ENCODE measurements around the gene KLK7.

KLK7 gene

DNA sequence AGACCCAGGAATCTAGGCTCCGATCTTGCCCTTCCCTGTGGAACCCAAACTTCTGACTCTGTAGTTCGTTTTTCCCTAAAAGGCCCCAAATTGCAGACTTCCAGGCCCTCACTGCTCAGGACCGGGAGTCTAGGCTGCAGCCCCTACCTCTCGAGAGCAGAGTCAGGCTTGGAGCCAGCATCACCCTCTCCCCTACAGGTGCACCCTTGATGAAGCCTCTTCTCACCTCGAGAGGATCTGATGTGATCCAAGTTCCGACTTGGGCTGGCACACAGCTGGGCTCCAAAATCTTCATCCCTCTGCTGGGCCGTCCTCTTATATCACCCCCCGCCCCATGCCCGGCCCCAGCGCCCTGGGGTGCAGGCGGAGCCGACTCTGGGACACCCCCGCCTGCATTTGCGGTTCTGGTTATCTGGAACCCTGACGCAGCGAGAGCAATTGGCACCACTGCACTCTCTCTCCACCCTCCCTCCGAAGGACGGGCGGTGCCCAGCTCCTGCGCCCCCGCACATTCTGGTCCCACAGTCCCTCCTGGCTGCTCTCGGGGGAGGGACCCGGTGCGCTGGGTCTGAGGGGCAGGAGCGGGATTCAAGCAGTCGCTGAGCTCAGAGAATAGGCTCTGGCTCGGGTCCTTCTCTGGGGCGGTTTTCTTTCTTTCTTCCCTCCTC is at the start of gene KLK7:
KLK7 (minus strand) TSS at position 293 of the 668 bp plus-strand sequence. CDS start 1,518 bp downstream, outside the sequence.
- no peak for DNase-seq (ENCODE audit: low spot score)

DNA sequence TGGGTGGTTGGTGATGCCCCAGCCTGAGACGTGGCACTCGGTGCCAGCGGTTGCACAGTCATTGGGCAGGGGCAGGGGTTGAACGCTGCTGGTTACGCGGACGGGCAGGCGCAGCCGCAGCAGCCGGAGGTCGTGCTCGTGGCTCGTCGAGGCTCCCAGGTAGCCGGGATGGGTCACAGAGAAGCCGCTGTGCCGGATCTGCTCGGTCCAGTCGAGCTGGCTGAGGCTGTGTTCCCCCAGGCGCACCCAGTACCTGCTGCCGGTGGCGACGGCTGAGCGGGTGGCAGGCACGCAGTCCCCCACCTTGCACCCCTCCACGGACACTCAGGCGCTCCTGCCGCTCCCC is 48.1 kb upstream of the KLK7 start:
- no peak for DNase-seq (ENCODE audit: low spot score)

DNA sequence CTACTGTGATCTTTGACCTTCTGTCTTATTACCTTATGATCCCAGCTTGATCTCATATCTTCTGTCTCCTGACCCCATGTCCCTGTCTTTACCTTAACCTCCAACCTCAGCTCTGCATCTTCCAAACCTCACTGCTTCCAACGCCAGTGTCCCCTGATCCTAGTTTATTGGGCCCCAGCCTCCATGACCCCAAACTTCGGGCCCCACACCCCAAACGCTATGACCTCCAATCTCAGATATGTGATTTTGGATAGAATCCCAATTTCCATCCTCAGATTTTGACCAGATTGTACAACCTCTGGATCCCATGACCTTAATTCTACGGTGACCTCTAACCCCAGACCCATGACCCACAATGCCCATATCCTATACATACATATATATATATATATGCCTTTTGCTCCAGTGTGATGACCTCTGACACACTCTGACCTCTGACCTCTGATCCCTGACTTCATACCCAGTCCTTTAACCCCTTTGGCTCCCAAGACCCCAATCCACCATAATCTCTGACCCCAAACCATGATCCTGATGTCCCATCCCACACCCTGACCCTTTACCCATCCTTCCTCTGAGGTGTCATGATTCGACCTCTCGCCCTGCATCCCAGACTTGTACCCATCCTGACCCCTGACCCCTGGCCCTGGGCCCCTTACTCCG is 47.6 kb upstream of the KLK7 start:
- DNase-seq (ENCODE audit: low spot score), result no peak

DNA sequence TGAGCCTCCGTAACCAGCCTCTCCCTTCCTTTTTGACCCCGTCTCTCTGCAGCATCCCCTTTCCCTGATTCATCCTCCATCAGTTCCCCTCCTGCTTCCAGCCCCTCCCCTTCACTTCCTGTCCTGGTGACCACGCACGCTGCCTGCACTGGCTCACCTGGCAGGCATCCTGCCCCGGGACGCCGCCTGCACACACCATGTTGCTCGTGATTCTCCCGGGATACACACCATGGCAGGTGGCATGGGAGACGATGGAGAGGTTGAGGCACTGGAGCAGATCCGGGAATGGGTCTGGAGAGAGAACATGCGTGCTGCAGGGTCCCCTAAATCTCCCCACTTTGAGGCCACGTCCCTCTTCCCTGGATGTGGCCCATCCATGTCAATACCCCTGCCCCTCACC is 46.9 kb upstream of the KLK7 start:
- DNase-seq (ENCODE audit: low spot score), result no peak

DNA sequence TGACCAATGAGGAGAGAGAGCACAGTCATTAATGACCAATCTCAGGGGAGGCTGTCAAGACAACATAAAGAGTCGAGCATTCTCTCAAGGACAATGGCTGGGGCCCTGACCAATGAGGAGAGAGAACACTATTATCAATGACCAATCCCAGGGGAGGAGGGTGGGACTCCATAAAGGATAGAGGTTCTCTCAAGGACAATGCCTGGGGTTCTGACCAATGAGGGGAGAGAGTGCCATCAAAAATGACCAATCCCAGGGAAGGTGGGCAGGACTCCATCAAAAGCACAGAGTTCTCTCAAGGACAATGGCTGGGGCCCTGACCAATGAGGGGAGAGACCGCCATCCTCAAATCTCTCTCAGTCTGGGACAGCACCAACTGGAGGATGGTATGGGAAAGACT is 46.0 kb upstream of the KLK7 start:
- DNase-seq (ENCODE audit: low spot score), result no peak

DNA sequence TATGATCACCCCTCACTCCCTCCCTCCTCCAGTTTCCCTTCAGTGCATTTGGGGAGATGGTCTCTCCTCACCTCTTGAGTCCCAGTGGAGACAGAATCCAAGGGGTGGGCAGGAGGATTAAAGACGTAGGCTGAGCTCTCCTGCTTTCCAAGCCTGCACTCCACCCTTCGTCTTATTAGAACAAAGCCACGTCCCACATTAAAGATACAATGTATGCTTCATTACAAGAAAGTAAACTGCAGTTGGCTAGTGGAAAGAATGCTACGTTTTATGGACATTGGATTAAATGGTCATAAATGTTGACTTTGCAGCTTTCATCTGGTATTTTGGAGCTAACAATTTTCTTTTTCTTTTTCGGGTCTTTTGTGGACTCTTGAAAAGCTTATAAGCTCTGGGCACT is 44.2 kb upstream of the KLK7 start:
- no peak for DNase-seq (ENCODE audit: low spot score)

DNA sequence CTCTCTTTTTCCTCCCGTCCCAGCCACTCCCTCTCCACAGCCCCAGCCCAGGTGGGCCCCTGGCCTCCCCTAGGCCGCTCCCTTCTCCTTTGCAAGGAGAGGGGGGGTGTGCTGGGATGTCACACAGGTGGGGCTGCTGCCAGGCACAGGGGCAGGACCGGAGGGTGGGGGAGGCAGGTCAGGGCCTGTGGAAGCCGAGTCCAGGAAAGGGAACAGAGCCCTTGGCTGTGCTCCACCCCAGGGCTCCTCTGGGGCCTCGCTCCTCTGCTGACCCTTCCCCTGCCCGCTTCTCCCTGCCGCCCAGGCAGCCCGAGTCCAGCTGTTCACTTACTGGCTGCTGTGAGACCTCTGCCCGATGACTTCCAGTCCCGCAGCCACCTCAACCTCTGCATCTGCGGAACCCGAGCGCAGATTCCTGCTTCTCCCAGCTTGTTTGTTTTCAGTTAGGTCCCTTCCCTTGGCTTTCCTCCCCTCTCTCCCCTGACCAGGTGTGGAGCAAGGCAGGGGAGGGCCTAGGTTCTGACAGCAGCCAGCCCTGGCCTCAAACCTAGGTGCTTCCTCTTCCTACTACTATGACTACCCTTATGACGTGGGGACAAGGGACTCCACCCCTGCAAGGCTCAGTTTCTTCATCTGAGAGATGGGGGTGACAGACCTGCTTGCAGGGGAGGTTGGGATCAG is 43.5 kb upstream of the KLK7 start:
- DNase-seq (ENCODE audit: low spot score), result no peak

DNA sequence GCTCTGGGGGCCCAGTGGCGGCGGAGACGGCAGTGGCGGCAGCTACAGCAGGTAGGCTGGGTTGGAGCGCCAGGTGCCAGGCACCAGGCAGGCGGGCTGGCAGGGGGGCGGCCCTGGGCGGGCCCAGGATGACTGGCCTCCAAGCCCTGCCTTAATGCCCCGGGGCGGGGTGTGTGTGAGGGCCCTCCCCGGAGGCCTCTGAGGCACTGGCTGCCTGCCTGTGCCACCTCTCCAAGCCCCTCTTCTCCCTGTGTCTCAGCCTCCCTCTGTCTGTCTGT is 42.8 kb upstream of the KLK7 start, which contains the start of gene KLK11:
KLK11 (minus strand) TSS at position 63 of the 278 bp plus-strand sequence. CDS start 985 bp downstream, outside the sequence.
- no peak for DNase-seq (ENCODE audit: low spot score)

DNA sequence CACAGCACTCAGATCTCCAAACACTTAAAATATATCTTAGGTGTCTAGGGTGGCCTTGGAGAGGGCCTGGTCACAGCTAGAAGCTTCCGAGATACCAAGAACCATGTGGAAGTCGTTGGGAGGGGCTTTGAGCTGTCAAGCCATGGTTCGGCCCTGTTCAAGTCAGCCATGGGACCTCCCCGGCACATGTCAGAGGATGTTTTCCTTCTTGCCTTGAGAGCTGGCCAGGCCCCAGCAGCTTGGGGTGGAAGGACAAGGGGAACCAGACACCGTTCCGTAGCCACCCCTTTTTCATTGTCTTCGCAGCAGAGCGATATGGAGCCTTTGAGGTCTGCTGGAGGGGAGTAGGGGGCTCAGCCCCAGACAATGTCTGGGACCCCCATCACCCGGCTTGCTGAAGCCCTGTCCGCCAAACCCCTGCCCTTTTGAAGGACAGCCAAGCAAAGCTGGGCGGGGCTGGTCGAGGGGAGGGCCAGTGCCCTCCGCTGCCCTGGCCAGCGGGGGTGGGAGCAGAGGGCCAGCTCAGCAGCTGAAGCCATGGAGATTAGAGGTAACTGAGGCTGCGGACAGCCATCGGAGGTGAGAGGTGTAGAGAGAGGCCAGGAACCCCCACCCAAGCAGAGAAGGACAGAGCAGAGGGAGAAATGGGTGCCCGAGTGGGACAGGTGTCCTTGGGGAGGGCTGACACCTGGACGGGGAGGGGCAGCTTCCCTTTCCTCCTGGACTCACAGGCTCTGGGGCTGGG is 42.3 kb upstream of the KLK7 start:
- DNase-seq (ENCODE audit: low spot score), result no peak

DNA sequence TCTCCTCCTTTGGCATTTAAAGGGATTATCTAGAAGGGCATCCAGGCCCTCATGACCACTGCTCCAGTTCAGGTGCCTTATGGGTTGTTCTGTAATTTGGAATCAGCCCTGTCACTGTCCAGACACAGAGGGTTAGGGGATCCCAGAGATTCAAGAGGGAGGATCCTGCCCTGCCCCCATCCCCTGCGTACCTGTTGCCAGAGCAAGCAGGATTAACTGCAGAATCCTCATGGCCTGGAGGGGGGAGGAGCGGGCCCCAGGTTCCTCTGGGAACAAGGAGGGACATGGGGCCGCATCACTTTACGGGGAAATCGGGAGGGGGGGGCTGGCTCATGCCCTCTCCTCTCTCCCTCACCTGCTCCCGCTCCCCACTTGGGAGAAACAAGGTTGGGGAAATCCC is 41.7 kb upstream of the KLK7 start:
- no peak for DNase-seq (ENCODE audit: low spot score)

DNA sequence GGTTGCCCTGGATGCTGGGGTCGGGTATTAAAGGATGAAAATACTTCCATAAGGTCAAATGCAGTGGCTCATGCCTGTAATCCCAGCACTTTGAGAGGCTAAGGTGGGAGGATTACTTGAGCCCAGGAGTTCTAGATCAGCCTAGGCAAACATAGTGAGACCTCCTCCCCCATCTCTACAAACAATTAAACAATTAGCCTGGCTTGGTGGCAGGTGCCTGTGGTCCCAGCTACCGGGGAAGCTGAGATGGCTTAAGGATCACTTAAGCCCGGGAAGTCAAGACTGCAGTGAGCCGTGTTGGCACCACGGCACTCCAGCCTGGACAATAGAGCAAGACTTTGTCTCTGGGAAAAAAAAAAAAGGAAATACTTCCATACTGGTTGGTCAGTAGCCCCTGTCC is 41.2 kb upstream of the KLK7 start:
- no peak for DNase-seq (ENCODE audit: low spot score)

DNA sequence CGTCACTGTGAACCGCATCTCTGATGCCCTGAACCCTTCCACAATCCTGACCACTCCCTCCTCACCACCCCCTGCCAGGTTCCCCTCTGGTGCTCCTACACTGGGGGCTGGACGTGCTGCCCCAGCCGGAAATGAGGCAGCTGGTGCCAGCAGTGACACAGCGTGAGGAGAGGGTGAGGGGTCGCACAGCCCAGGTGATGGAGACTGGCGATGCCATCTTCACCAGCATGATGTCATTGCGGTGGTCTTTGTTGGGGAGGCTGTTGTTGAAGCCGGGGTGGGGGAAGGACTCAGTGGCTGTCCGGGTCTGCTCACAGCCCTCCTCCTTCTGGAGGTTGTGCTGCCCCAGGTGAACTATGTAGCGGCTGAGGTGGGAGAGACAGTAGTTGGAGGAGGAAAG is 40.2 kb upstream of the KLK7 start:
- no peak for DNase-seq (ENCODE audit: low spot score)

DNA sequence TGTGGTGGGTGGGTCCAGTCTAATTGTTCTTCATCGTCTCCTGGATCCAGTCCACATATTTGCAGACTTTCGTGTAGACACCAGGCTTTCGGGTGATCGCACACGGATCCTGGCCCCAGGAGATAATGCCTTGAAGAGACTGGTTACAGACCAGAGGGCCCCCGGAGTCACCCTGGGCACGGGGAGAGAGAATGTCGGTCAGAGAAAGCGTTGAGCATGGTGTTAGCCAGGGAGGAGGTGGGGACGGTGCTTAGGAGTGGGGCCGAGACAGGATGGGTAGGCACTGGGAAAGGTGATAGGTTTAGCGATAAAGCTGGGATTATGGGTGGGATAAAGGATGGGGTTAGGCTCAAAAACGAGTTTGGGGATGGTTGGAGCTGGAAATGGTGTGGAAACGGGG is 38.8 kb upstream of the KLK7 start:
- no peak for DNase-seq (ENCODE audit: low spot score)

DNA sequence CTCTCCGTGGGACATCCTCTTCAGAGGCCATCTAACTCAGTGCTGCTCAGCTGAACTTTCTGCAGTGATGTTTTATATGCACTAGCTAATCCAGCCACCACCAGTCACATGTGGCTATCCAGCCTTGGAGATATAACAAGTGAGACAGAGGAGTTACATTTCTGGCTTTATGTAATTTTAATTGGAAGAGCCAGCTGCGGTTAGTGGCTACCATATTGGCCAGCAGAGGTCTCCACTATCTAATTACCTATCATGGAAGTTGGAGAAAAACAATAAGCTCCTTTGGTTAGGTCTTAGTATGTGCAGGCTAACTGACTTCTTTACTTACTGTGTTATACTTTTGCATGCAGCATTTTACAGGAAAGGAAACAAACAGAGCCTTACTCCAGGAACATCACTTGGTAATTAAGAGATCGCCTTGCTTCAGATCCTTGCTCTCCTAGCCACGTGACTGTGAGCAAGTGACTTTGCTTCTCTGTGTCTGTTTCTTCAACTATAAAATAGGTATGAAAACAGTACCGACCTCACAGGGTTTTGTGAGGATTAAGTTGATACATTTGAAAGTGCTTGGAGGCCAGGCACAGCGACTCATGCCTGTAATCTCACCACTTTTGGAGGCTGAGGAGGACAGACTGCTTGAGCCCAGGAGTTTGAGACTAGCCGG is 37.4 kb upstream of the KLK7 start:
- no peak for DNase-seq (ENCODE audit: low spot score)

DNA sequence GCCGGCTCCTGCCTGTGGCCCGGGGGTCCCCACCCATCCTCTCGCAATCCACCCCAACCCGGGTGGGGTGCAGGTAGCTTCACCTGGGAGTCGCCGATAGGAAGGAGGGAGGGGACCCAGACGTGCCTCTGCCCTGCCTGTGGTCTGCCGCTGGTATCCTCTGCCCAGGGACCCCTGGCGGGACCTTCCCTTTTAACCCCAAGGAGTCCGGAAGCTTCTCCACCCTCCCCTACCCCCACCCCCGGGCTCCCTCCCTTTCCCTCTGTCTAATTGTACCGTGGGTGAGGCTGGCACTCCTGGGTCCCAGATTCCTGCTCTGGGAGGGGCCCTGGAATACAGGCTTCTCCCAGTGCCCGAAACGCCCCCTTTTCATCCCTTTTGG is 35.8 kb upstream of the KLK7 start, which contains the start of gene KLK10:
KLK10 (minus strand) TSS at position 166 of the 382 bp plus-strand sequence. CDS start 579 bp downstream, outside the sequence.
- no peak for DNase-seq (ENCODE audit: low spot score)

DNA sequence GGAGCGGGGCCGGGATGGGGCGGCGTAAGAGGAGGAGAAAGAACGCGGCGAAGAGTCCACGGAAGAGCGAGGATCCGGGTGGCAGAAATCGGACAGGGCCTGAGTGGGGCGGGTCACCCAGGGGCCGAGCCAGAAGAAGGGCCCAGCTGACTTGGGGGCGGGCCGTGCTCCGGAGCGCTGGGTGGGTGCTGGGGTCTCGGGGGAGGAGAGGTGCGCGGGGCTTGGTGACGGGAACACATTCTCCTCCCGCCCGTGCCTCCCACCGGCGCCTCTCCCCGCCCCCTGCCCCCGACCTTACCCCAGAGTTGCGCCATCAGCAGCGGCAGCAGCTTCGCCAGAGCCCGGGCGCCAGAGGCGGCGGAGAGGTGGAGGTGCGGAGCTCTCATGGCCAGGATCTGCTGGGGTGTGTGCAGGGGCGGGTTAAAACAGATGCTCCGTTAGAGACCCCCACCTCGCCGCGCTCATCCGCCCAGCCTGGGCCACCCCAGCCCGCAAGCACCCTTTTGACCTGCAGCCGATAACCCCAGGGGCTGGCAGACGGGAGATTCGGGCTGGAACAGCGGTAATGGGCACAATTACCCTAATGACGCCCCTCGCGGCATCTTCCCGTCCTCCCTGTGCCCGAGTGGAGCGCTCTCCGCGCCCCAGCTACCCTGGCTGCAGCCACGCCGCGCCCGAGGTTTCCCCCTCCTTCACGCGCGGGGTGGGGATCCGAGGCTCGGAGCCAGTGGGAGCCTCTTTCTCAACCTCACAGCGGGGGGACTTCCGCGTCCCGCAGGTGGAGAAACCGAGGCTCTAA is 35.2 kb upstream of the KLK7 start:
- DNase-seq (ENCODE audit: low spot score), result no peak

DNA sequence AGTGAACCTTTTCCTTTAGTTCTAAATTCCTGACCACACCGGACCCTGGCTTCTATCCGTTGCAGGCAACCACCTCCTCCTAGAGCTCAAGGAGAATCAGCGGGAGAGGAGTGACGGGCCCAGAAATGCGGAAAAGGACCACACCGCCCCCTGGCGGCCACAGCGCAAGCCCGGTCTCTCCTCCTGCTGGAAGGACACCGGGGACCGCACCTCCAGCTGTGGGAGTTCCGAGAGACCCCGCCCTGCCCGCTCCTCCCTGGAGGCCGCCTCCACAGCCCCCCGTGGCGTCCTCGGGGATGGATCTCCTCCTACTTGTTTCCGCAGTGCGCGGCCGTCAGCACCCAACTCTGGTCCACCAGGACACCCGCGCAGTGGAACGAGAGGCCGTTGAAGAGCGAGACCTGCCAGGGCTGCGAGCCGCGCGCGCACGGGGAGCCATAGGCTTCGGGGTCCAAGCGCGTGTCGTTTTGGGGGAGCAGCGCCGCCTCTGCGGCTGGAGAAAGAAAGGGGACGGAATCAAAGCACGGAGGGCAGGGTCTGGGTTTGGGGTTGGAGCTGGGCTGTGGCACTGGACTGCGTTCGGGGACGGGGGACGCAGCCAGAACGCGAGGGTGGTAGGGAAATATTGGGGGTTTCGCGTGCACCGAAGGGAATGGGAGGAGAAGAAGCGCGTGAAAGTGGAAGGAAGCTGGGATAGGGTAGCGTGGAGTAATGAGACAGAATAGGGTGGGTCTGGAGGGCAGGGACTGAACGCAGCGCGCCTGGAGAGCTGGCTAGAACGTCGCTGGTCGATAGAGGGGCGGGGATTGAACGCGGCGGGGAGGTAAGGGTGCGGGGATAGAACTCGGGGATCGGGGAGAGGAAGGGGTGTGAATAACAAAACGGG is 33.3 kb upstream of the KLK7 start:
- DNase-seq (ENCODE audit: low spot score), result no peak

DNA sequence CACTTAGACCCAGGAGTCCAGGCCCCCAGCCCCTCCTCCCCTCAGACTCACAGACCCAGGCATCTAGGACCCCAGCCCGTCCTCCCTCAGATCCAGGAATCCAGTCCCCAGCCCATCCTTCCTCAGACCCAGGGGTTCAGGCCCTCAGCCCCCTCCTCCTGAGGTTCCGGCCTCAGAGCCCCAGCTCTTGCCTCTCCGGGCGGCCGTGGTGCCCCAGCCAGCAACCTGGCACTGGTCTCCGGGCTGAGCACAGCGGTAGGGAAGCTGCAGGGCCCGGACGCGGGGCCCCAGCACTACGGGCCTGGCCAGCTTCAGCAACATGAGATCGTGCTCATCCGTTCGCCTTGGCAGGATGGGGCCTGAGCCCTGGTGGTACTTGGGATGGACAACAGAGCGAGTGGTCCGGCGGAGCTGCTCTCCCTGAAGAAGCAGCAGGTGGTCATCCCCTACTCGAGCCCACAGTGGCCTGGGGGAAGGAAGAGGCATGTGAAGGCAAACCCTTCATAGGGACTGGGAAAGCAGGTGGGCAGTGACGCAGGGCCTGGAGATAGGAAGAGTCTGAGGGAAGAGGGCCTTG is 32.1 kb upstream of the KLK7 start:
- no peak for DNase-seq (ENCODE audit: low spot score)

DNA sequence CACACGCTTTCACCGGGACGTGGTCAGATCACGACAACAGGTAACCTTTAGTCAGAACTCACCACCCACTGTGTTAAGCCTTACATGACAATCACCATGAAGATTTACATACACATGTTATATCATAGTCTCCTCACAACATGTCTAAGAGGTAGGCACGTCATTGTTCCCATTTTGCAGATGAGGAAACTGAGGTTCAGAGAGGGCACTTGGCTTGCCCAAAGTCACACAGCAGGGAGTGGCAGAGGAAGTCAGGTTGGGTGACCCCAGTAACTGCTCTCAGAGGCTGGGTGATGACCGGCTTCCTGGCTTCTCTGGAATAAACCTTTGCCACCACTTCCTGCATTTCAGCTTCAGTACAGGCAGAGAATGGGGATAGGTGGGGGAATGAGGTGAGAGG is 30.5 kb upstream of the KLK7 start:
- no peak for DNase-seq (ENCODE audit: low spot score)

DNA sequence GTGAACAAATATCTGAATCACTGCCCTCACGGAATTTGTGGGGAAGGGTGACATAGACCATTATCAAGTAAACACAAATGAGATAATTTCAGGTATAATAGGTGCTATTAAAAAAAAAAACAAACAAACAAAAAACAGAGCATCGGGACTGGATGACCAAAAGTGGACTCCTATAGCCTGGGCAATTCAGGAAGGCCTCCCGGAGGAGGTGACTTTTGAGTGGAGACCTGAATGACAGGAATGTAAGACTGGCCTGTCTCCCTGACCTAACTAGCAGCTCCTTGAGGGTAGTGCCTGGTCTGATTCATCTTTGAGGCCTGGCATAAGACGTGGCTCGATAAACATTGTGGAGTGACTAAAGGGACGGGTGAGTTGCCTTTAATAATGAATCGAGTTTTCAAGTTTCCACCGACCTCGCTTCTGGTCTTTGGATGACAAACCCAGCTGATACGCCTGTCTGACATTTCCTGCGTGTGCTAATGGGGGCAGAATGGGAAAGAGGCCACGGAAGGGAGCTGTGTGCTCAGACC is 29.0 kb upstream of the KLK7 start:
- no peak for DNase-seq (ENCODE audit: low spot score)

All from left forelimb (tissue), 1 donor.